ENCODE data around the gene CFDP1.

CFDP1 gene

DNA sequence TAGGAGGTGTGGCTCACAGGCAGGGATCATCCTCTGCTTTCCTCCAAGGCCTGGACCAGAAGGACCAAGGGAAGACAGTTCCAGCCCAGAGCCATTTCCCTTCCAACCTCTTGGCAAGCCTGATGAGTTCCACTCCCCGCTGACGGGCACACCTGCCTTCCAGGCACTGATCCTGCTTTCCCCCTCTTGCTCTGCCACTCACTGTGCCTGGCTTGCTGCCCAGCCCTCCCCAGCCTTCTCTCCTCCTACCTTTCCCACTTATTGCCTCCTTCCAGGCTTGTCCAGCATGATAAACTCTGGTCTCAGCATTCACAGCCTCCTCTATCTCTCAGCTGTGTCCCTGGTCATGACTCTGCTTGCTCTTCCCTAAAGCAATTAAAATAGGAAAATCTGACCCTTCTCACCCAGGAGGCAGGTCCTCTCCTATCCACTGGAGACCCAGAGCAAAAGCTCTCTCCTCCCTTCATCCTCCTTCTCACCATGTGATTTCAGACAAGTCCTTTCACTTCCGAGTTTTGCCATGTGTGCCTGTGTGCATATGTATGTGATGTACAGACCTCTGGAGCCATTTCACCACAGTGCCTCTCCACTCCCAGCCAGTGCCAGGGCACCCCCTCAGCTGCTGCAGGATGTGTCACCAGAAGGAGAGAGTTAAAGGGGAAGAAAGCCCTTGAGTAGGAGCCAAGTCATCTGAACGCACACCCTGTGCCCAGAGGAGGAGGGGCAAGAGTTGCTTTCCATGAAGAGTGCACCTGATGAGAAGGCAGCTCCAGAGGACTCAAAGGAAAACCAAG, 44.6 kb upstream of the CFDP1 start:
- POLR2A ChIA-PET (ENCODE audit: low non-redundant PET): interaction anchor here (0.7 kb wide), 1 partner anchor 39 kb away, joined by 3 read pairs; no protein-coding TSS in a partner anchor
- peak overlapping the region; percentile 66 for H3K27ac ChIP-seq

DNA sequence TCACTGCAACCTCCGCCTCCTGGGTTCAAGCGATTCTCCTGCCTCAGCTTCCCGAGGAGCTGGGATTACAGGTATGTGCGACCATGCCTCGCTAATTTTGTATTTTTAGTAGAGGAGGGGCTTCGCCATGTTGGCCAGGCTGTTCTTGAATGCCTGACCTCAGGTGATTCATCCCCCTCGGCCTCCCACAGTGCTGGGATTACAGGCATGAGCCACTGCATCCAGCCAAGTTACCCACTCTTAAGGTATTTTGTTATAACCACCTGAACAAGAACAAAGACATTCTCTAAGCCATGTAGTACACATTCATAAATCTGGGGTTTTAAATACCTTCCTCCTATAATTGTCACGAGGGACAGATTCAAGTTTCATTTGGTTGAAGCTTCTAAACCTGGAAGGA, 43.5 kb upstream of the CFDP1 start:
- TF ChIP-seq, protein P1, sequence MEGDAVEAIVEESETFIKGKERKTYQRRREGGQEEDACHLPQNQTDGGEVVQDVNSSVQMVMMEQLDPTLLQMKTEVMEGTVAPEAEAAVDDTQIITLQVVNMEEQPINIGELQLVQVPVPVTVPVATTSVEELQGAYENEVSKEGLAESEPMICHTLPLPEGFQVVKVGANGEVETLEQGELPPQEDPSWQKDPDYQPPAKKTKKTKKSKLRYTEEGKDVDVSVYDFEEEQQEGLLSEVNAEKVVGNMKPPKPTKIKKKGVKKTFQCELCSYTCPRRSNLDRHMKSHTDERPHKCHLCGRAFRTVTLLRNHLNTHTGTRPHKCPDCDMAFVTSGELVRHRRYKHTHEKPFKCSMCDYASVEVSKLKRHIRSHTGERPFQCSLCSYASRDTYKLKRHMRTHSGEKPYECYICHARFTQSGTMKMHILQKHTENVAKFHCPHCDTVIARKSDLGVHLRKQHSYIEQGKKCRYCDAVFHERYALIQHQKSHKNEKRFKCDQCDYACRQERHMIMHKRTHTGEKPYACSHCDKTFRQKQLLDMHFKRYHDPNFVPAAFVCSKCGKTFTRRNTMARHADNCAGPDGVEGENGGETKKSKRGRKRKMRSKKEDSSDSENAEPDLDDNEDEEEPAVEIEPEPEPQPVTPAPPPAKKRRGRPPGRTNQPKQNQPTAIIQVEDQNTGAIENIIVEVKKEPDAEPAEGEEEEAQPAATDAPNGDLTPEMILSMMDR (conservative IDR thresholded peaks at IDR 0.05; ENCODE audit: low read depth): no peak
- CTCF ChIA-PET: interaction anchor here (0.6 to 1.0 kb wide), 3 partner anchors 40 to 431 kb away, joined by 3 read pairs; no protein-coding TSS in a partner anchor
- POLR2A ChIA-PET (ENCODE audit: low non-redundant PET): interaction anchor here (0.7 kb wide), 1 partner anchor 40 kb away, joined by 3 read pairs; no protein-coding TSS in a partner anchor
- no peak overlapping the region for H3K27ac ChIP-seq
- DNase-seq (ENCODE audit: low spot score): no peak

More for the DNA sequence above, 44.6 kb upstream of the CFDP1 start:
- TF ChIP-seq, protein P1 (conservative IDR thresholded peaks at IDR 0.05; ENCODE audit: low read depth): no peak
- DNase-seq (ENCODE audit: low spot score): no peak
- CTCF ChIA-PET: interaction anchor here (0.6 to 1.0 kb wide), 3 partner anchors 39 to 429 kb away, joined by 3 to 4 read pairs (median 3); no protein-coding TSS in a partner anchor

DNA sequence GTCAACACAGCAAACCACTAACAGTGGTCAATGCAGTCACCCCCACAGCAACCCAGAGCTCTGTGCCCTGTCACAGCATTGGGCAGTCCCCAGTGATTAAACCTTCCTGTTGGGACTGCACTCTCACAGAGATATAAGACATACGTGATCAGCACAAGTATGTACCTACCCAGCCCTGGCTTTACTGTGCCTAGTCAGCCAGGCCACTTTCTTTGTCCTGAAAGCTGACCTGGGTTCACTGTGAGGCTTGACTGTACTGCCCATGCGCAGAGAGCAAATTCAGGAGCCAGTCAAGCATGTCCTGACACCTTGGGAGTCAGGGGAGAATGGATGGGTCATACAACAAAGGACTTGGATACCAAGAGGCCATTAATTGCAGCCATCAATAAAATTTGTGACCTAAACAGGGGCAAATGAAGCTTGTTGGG, 42.1 kb upstream of the CFDP1 start:
- H3K27ac ChIP-seq: no peak overlapping the region
- TF ChIP-seq, protein P1 (conservative IDR thresholded peaks at IDR 0.05; ENCODE audit: low read depth): no peak
- DNase-seq (ENCODE audit: low spot score): no peak
- CTCF ChIA-PET: no interaction called here
- POLR2A ChIA-PET (ENCODE audit: low non-redundant PET): no interaction called here

DNA sequence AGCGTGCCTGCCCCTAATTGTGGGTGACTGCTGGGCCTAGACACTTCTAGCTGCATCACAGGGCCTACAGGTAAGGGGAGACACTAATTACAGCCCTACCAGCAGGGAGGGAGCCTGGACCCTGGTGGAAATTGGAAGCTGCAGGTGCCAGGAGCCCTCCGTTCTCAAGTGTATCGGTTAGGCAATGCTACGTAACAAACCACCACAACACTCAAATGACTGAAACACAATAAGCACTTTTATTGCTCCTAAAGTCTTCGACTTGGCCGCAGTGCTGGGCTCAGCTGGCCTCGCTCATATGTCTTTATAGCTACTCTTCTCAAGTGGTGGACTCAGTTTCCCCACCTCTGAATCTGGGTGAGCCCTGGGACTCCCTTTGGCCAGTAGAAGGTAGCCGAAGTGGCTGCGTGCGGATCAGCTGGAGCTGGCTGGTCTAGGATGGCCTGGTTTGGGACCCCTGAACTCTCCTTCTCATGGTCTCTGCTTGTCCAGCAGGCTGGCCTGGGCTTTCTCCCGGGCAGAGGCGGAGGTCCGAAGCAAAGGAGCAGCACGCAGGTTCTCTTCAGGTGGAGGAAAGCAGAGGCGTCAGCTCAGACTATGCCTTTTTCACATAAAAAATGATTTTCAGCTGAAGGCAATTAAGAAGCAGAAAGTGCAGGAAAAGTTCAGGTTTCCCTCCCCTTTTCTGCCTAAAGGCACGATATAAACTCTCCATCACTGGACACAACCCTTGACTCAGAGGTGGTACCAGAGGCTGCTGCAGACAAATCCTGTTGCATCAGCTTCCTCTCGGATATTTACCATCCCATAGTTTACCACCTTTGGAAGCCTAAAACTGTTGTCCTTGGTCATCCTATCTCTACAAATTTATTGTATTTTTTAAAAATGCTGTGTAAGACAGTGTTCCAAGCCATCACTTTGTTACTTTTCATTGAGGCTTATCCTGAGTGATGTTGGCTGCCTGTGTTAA, 39.9 kb upstream of the CFDP1 start:
- H3K27ac ChIP-seq: no peak overlapping the region
- TF ChIP-seq, protein P1 (conservative IDR thresholded peaks at IDR 0.05; ENCODE audit: low read depth): no peak
- POLR2A ChIA-PET (ENCODE audit: low non-redundant PET): no interaction called here

DNA sequence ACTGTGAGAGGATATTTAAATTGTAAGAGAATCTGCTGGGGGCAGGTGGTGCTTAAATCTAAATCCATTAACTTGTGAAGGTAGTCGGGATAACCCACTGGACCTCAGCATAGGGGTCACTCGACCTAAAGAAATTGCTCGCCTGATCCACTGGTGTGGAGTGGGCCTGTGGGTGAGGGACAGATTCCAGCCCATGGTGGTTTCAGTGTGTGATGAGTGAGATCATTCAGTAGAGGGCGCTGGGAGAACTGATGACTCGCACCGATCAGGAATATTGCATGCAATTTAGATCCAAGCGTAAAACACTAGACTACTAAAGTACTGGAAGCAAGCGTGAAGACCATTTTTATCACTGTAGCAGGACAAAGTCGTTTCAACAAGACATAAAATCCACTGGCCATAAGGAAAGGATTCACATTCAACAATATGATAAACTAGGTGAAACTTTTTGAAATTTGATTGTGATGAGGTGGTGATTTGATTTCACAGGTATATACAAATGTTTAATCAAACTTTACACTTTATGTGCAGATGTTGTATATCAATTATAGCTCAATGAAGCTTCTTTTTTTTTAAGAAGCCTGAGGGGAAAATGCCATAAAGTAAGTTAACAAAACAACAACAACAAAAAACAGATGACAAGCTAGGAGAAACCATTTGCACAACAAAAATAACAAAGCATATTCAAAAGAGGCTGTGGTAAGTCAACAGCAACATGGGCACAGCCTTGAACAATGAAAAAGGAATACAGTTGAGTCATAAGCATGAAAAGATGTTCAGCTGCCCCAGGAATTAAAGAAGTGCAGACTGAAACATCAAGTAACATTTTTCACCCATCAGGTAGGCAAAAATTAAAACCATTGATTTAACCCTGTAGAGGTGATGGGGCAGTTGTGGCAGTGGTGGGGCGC, 38.7 kb upstream of the CFDP1 start:
- POLR2A ChIA-PET (ENCODE audit: low non-redundant PET): interaction anchor here (0.6 kb wide), 1 partner anchor 173 kb away, joined by 4 read pairs; no protein-coding TSS in a partner anchor
- TF ChIP-seq, protein P1 (conservative IDR thresholded peaks at IDR 0.05; ENCODE audit: low read depth): peak; percentile 86
- CTCF ChIA-PET: interaction anchor here (0.6 to 2.3 kb wide), 13 partner anchors 20 to 1697 kb away, joined by 3 to 13 read pairs (median 4); no protein-coding TSS in a partner anchor
- H3K27ac ChIP-seq: no peak overlapping the region
- peak; percentile 69 for DNase-seq (ENCODE audit: low spot score)

More for the DNA sequence above, 39.9 kb upstream of the CFDP1 start:
- CTCF ChIA-PET: interaction anchor here (0.6 to 2.3 kb wide), 5 partner anchors 8 to 168 kb away, joined by 3 to 13 read pairs (median 4); no protein-coding TSS in a partner anchor
- DNase-seq (ENCODE audit: low spot score): no peak
